Panc1 (cell line): Measurements from ENCODE around the gene APCDD1.

Experiments
- POLR2AphosphoS5 ChIP-seq: IDR thresholded peaks from 2 replicates; pipeline ENCODE4 v1.6.1; 2012; ENCODE audit warnings: mild to moderate bottlenecking, low read depth, low read length, moderate library complexity
- SIN3A ChIP-seq: IDR thresholded peaks from 2 replicates; pipeline ENCODE4 v1.6.1; 2012; ENCODE audit warnings: low read depth, mild to moderate bottlenecking, low read length, moderate library complexity, borderline replicate concordance; ENCODE audit not compliant: insufficient read depth
- TCF7L2 ChIP-seq: IDR thresholded peaks from 2 replicates; pipeline ENCODE4 v1.6.1; 2011; ENCODE audit warnings: mild to moderate bottlenecking, low read depth, low read length, inconsistent platforms
- TF ChIP-seq, protein P1 (sequence below): fragments of 450-650 bp; IDR thresholded peaks from 2 replicates; pipeline ENCODE4 v1.5.1; 2017; ENCODE audit warnings: mild to moderate bottlenecking
- TF ChIP-seq, protein P2 (sequence below), 2 experiments: IDR thresholded peaks; 2 replicates each; pipeline ENCODE4 v1.6.1; 2011 to 2012; ENCODE audit warnings: low read depth in 2 of 2, control low read depth in 1 of 2, low read length in 1 of 2, mild to moderate bottlenecking in 1 of 2, moderate library complexity in 1 of 2; ENCODE audit not compliant: insufficient read depth in 1 of 2

DNA sequence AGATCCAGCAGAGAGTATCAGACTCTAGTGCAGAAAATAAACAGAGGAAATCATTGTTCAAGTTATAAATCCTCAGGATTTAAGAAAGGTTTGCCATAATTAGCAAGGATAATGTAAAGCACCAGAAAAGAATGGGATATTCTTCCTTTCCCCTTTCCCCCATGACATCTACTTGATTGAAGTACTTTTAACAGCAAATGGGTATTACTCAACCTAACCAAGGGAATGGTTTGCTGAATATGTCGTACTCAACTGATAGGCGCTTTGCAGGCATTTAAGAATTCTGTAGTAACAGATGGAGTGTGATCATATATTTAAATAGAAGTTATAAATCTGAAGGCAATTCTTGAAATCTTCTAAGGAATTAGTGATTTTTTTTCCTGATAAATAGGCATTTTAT is 2.7 kb downstream of the APCDD1 start:
- TF ChIP-seq, protein P1, sequence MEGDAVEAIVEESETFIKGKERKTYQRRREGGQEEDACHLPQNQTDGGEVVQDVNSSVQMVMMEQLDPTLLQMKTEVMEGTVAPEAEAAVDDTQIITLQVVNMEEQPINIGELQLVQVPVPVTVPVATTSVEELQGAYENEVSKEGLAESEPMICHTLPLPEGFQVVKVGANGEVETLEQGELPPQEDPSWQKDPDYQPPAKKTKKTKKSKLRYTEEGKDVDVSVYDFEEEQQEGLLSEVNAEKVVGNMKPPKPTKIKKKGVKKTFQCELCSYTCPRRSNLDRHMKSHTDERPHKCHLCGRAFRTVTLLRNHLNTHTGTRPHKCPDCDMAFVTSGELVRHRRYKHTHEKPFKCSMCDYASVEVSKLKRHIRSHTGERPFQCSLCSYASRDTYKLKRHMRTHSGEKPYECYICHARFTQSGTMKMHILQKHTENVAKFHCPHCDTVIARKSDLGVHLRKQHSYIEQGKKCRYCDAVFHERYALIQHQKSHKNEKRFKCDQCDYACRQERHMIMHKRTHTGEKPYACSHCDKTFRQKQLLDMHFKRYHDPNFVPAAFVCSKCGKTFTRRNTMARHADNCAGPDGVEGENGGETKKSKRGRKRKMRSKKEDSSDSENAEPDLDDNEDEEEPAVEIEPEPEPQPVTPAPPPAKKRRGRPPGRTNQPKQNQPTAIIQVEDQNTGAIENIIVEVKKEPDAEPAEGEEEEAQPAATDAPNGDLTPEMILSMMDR, result no peak
- no peak for TF ChIP-seq POLR2AphosphoS5
- TF ChIP-seq TCF7L2, result no peak
- TF ChIP-seq, protein P2, sequence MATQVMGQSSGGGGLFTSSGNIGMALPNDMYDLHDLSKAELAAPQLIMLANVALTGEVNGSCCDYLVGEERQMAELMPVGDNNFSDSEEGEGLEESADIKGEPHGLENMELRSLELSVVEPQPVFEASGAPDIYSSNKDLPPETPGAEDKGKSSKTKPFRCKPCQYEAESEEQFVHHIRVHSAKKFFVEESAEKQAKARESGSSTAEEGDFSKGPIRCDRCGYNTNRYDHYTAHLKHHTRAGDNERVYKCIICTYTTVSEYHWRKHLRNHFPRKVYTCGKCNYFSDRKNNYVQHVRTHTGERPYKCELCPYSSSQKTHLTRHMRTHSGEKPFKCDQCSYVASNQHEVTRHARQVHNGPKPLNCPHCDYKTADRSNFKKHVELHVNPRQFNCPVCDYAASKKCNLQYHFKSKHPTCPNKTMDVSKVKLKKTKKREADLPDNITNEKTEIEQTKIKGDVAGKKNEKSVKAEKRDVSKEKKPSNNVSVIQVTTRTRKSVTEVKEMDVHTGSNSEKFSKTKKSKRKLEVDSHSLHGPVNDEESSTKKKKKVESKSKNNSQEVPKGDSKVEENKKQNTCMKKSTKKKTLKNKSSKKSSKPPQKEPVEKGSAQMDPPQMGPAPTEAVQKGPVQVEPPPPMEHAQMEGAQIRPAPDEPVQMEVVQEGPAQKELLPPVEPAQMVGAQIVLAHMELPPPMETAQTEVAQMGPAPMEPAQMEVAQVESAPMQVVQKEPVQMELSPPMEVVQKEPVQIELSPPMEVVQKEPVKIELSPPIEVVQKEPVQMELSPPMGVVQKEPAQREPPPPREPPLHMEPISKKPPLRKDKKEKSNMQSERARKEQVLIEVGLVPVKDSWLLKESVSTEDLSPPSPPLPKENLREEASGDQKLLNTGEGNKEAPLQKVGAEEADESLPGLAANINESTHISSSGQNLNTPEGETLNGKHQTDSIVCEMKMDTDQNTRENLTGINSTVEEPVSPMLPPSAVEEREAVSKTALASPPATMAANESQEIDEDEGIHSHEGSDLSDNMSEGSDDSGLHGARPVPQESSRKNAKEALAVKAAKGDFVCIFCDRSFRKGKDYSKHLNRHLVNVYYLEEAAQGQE (IDR thresholded peaks at IDR 0.05; ENCODE audit: insufficient read depth in 1 of 2, low read depth in 2 of 2, low read length in 1 of 2), result no peak
- no peak for TF ChIP-seq SIN3A
